Mucosa of descending colon (tissue), 3 donors: ENCODE data around the gene POSTN. TPM values are rescaled to one million over a fixed set of nuclear protein-coding genes. Genes with fewer than 3 reads are reported as not detected.

ENCODE experiments used
- ATAC-seq: fragments of 200-7000 bp; cut with Tn5 transposase; one replicate; pipeline ENCODE4 v1.9.1; 2020; ENCODE audit warnings: mild to moderate bottlenecking, moderate library complexity
- DNase-seq, 3 donors: peaks; one replicate each; pipeline ENCODE4 v3.0.0-alpha.2; 2020
- H3K36me3 ChIP-seq: fragments of 200-600 bp; one replicate; pipeline ENCODE4 v1.8.0; 2021; ENCODE audit warnings: low read depth, mild to moderate bottlenecking
- H3K4me1 ChIP-seq: fragments of 200-600 bp; one replicate; pipeline ENCODE4 v1.8.0; 2021; ENCODE audit warnings: low read depth, mild to moderate bottlenecking
- H3K4me3 ChIP-seq: fragments of 200-600 bp; one replicate; pipeline ENCODE4 v1.8.0; 2021; ENCODE audit warnings: mild to moderate bottlenecking
- H3K9me3 ChIP-seq: fragments of 200-600 bp; one replicate; pipeline ENCODE4 v1.8.0; 2021; ENCODE audit warnings: mild to moderate bottlenecking
- intact Hi-C, 2 donors: fragments of 100-400 bp; cut with DNase I in 1 of 2; cut with micrococcal nuclease in 1 of 2; formaldehyde crosslinking; loops; one replicate each; pipeline versions ENCODE4 v1.11.0 to v1.11.1; 2022; cut with DNase I, micrococcal nuclease
- total RNA-seq, 3 donors: library from RNA; stranded (reverse); fragmentation: NEBNext Ultra II Directional in 2 of 3; extraction: Animal tissue kit (Norgen Biotek cat#: 25700) in 2 of 3; gene quantifications; one replicate each; pipeline versions ENCODE4 v1.2.1 to v1.2.4, GENCODE V29; 2021 to 2023
- TF ChIP-seq, protein P1 (sequence below): fragments of 200-600 bp; IDR thresholded peaks from one replicate; pipeline ENCODE4 v1.8.0; 2022; ENCODE audit warnings: antibody characterized with exemption, mild to moderate bottlenecking
- donor health status: DM: no; HTN: no; CAD: no; lungs with moderate emphysema.
- donor health status: DM: no; HTN: no; CAD: no.
- donor health status: DM: no; HTN: yes; CAD: no.

Gene POSTN
- total RNA-seq, 3 donors from 2014 or later: 19.3 to 75.3 (median 37.2) TPM

DNA sequence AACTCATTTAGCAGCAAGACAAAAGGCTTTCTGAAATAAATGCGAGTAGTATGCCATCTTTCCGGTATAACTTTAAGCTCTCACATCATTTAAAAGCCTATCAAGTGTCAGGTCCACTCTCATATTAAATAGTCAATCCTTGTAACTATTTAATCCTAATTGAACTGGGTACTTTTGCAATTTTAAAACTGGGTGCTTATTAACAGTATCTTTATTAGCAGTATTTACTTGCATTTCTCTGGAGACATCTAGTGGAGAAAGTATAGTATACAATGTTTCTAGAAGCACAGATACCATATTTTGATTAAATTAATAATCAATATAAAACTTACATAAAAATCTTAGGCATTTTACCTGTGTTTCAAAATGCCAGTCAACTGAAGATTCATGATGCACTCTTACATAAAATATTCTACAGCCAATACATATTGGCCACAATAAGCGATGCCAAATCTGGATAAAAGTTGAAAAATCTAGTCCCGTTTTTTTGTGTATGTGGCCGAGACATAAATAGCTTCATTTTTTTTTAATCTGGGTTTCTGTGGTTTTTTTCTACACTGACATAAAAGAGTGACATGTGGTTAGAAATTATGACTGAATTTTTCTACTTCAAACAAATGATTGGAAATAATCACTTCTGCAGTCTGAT lies 4.3 kb upstream of the POSTN start:
- intact Hi-C loops: loop anchor here (10.0 kb wide), 2 partner anchors 498 to 528 kb away; partner anchors contain the start of gene CSNK1A1L (in 1 of the 2)
- Histone ChIP-seq H3K9me3 (no peaks in the 10 kb centered on the region), H3K4me1 (no peaks in the 10 kb centered on the region), H3K4me3 (no peak overlapping the region), H3K36me3 (no peaks in the 10 kb centered on the region)
- no peak for ATAC-seq
- DNase-seq: no peak
- TF ChIP-seq, protein P1, sequence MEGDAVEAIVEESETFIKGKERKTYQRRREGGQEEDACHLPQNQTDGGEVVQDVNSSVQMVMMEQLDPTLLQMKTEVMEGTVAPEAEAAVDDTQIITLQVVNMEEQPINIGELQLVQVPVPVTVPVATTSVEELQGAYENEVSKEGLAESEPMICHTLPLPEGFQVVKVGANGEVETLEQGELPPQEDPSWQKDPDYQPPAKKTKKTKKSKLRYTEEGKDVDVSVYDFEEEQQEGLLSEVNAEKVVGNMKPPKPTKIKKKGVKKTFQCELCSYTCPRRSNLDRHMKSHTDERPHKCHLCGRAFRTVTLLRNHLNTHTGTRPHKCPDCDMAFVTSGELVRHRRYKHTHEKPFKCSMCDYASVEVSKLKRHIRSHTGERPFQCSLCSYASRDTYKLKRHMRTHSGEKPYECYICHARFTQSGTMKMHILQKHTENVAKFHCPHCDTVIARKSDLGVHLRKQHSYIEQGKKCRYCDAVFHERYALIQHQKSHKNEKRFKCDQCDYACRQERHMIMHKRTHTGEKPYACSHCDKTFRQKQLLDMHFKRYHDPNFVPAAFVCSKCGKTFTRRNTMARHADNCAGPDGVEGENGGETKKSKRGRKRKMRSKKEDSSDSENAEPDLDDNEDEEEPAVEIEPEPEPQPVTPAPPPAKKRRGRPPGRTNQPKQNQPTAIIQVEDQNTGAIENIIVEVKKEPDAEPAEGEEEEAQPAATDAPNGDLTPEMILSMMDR: no peak

DNA sequence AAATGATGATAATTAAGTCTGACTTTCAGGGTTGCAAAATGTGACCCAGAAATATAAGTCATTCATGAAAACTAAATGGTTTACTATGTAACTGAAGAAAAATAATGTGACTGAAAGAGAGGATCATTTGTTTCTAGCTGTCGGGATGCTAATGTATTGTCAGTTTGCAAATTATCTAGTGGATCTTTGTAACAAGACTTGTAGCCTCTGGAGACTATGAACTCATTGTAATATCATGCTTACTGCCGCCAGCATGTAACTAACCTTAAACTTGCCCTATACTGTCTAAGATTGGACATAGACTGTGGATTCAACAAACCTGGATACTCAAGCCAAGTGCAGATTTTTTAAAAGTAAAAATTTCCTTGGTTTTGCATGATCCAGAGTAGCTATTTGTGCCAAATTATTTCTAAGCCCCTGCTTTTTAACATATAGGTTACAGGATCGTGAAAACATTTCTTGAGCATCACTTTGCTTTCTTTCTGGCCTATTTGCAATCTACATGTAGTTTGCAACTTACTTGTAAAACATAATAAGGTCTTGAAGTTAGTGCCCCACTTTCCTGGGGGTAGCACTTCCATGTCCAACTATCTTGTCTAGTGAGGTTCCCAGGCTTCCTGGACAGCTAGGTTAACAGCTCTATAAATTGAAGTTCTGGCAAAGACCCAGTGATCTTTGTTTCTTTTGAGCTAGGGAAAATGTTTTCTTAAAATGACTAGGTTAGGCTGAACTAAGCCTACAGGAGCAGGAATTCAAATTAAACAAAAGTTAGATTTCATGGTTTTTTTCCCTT lies 3.3 kb upstream of the POSTN start:
- Histone ChIP-seq H3K4me1 (no peaks in the 10 kb centered on the region), H3K36me3 (no peaks in the 10 kb centered on the region), H3K4me3 (no peak overlapping the region), H3K9me3 (no peaks in the 10 kb centered on the region)
- ATAC-seq: no peak
- intact Hi-C loops: loop anchor here (10.0 kb wide), 2 partner anchors 497 to 527 kb away; partner anchors contain the start of gene CSNK1A1L (in 1 of the 2)
- TF ChIP-seq, protein P1: no peak
- no peak for DNase-seq

DNA sequence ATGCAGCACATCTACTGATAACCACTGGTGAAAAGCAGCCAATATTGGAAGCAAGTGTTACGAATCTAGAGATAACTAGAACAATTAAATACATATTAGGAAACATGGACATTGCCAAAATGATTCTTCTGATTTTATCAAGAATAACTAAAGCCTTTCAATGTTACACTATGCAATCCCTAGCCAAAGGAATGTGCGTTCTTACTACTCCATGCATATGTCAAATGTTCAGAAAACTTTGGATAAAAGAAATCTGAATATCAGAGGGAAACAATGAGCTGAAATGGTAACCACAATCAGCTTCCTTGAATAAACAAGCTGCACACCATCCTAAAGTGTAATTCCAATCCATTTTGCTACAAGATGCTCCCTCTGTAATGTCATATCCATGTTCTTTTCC lies 951 bp upstream of the POSTN start:
- no peak for ATAC-seq
- Histone ChIP-seq H3K9me3 (no peaks in the 10 kb centered on the region), H3K4me3 (no peak overlapping the region), H3K36me3 (no peaks in the 10 kb centered on the region), H3K4me1 (no peaks in the 10 kb centered on the region)
- DNase-seq: no peak
- intact Hi-C loops: no loop called here
- TF ChIP-seq, protein P1: no peak

DNA sequence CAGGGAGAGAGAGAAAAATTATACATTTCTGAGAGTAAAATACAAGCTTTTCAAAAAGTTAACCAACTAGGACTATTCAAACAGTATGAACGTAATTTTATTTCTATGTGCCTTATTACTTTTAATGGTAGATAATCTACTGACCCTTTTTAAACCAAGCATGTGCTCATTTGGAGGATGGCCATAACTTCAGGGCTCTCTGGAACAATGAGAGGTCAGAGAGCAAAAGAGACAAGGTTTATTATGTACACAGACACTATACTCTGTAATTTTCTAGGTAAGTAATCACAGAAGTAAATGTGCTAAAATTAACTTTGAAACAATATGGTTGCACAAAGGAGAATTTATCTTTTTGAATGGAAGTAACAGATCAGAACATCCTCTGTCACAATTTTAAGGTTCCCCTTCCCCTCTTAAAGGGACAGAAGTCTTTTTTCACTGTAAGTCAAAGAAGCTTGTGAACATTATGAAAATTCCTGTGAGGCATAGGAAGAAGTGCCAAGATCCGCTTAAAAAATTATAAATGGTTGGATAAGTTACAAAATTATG lies 1.0 kb downstream of the POSTN start:
- ATAC-seq (no peak), DNase-seq (no peak)
- H3K4me1 ChIP-seq: no peaks in the 10 kb centered on the region
- TF ChIP-seq, protein P1: no peak
- no peaks in the 10 kb centered on the region for H3K36me3 ChIP-seq
- intact Hi-C loops: no loop called here
- H3K9me3 ChIP-seq: no peaks in the 10 kb centered on the region
- H3K4me3 ChIP-seq: no peak overlapping the region

DNA sequence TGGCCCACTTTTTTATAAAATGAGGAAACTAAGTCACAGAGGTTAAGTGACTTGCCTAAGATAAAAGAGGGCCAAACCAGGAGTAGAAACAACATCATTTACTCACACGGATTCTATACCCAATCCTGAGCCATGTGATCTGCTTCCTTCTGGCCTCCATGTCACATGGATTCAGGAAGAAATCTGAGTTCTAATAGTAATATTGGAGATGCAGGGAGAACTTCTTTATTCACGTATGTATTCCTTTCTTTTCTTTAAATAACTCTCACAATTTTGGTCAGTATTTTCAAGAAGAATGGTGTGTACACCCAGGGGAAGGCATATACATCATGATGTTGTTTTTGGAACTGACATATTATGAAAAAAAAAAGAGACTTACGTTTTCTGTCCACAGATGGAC lies 1.8 kb downstream of the POSTN start:
- ATAC-seq (no peak), DNase-seq (no peak)
- H3K4me1 ChIP-seq: no peaks in the 10 kb centered on the region
- no peaks in the 10 kb centered on the region for H3K36me3 ChIP-seq
- no peaks in the 10 kb centered on the region for H3K9me3 ChIP-seq
- H3K4me3 ChIP-seq: no peak overlapping the region
- intact Hi-C loops: no loop called here
- TF ChIP-seq, protein P1: no peak
